ENCODE measurements around the gene CHRNA3.
A peak's percentile ranks its signal among the peaks of the same experiment; 100 is the strongest.

DNA sequence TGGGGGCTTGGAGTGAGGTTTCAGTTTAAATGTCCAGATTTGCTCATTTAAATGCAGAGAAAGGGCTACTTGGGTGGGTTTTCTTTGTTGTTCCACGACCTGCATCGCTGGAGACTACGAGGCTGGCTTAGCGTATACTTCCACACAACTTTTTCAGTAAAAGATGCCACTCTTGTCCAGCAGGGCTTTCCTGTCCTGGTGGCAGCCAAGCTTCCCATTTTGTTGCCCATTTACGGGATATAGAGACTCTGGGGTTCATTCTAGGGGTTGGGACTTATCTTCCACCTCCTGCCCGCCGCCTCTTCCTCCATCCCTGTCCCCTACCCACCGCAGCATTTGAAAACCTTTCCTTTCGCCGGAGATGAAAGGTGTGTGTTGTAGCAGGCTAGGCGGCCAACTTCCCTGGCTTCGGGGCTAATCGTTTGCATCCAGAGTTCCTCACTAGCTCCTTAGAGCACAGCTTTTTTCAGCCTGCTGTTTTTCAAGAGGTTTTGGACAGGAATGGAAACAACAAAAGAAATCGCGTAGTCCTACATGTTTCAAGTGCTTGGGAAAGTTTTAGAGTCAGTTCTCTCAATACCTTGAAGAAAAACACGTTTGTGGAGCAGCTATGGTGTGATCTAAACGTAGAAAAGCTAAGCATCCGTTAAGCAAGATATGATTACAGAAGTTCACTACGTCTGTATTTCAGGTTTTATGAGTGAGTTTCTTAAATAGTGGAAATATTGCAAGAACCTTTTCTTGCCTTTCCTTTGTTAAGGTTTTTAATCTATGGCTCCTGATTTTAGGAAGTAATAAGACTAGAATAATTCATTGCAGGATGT is 54.6 kb downstream of the CHRNA3 start:
- TF ChIP-seq, protein P1, sequence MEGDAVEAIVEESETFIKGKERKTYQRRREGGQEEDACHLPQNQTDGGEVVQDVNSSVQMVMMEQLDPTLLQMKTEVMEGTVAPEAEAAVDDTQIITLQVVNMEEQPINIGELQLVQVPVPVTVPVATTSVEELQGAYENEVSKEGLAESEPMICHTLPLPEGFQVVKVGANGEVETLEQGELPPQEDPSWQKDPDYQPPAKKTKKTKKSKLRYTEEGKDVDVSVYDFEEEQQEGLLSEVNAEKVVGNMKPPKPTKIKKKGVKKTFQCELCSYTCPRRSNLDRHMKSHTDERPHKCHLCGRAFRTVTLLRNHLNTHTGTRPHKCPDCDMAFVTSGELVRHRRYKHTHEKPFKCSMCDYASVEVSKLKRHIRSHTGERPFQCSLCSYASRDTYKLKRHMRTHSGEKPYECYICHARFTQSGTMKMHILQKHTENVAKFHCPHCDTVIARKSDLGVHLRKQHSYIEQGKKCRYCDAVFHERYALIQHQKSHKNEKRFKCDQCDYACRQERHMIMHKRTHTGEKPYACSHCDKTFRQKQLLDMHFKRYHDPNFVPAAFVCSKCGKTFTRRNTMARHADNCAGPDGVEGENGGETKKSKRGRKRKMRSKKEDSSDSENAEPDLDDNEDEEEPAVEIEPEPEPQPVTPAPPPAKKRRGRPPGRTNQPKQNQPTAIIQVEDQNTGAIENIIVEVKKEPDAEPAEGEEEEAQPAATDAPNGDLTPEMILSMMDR (conservative IDR thresholded peaks at IDR 0.05 in 1 of 2, IDR thresholded peaks at IDR 0.05 in 1 of 2; ENCODE audit: extremely low read depth in 1 of 2, insufficient read depth in 1 of 2, low read depth in 1 of 2, low read length in 2 of 2): peak; percentile 25 to 34
- no peak for TF ChIP-seq EZH2 (IDR thresholded peaks at IDR 0.05; ENCODE audit: borderline replicate concordance, low read length)

Data from mammary epithelial cell (primary cell).